Colon (tissue), 2 donors: ENCODE results near the gene PI4K2A.

Experiments used
- FAIRE-seq: peaks from 2 replicates; lab custom pipeline; 2012; peaks lifted over from hg19 to GRCh38; lab: Jason Lieb, UNC
- donor health status: control.
- donor health status: control.

PI4K2A gene

GRCh38 chr10:97640174-97640867 is at the start of gene PI4K2A:
TSS of gene PI4K2A (plus strand) at chr10:97640671. CDS start at chr10:97640743, 72 bp downstream.
- no peak for FAIRE-seq

- FAIRE-seq, result no peak
Measured at GRCh38 chr10:97590748-97591495, 49.5 kb upstream of the PI4K2A start.

GRCh38 chr10:97593421-97593820 is 47.0 kb upstream of the PI4K2A start:
- FAIRE-seq, result no peak

- no peak for FAIRE-seq
Measured at GRCh38 chr10:97596101-97597082, 44.1 kb upstream of the PI4K2A start.

- no peak for FAIRE-seq
Measured at GRCh38 chr10:97597778-97598177, 42.7 kb upstream of the PI4K2A start.

- FAIRE-seq, result no peak
Measured at GRCh38 chr10:97598407-97599271, 41.8 kb upstream of the PI4K2A start.

GRCh38 chr10:97599272-97599619 is 41.2 kb upstream of the PI4K2A start:
- no peak for FAIRE-seq

- no peak for FAIRE-seq
Measured at GRCh38 chr10:97600616-97601015, 39.9 kb upstream of the PI4K2A start.

- no peak for FAIRE-seq
Measured at GRCh38 chr10:97601268-97602215, 38.9 kb upstream of the PI4K2A start.

- FAIRE-seq, result no peak
Measured at GRCh38 chr10:97607095-97607636, 33.3 kb upstream of the PI4K2A start.

GRCh38 chr10:97608991-97609561 is 31.4 kb upstream of the PI4K2A start:
- FAIRE-seq, result no peak

- no peak for FAIRE-seq
Measured at GRCh38 chr10:97611473-97611872, 29.0 kb upstream of the PI4K2A start.

- no peak for FAIRE-seq
Measured at GRCh38 chr10:97612386-97612785, 28.1 kb upstream of the PI4K2A start.

- no peak for FAIRE-seq
Measured at GRCh38 chr10:97618285-97618684, 22.2 kb upstream of the PI4K2A start.

- no peak for FAIRE-seq
Measured at GRCh38 chr10:97618733-97619132, 21.7 kb upstream of the PI4K2A start.

GRCh38 chr10:97623277-97623676 is 17.2 kb upstream of the PI4K2A start:
- FAIRE-seq, result no peak

GRCh38 chr10:97627731-97628130 is 12.7 kb upstream of the PI4K2A start:
- no peak for FAIRE-seq

- FAIRE-seq, result no peak
Measured at GRCh38 chr10:97628228-97628627, 12.2 kb upstream of the PI4K2A start.

- FAIRE-seq, result no peak
Measured at GRCh38 chr10:97629289-97629688, 11.2 kb upstream of the PI4K2A start.

- no peak for FAIRE-seq
Measured at GRCh38 chr10:97631098-97631497, 9.4 kb upstream of the PI4K2A start.
